Spleen (tissue), 7 donors: ENCODE results near the gene CAMTA1.

Experiments used
- CTCF ChIP-seq, 11 experiments: fragments of 200-600 bp in 7 of 11; fragments of 450-650 bp in 4 of 11; sonication (generic) in 4 of 11; IDR thresholded peaks in 8 of 11; conservative IDR thresholded peaks in 3 of 11; 1 replicate in 7 of 11; 2 replicates in 4 of 11; pipeline versions ENCODE4 v1.4.0 to v1.8.0; 2016 to 2021; ENCODE audit warnings: antibody characterized with exemption in 11 of 11, inconsistent platforms in 4 of 11, mild to moderate bottlenecking in 1 of 11
- POLR2A ChIP-seq, 3 donors: fragments of 450-650 bp; IDR thresholded peaks; one replicate each; pipeline ENCODE4 v1.5.1; 2017; ENCODE audit warnings: antibody characterized with exemption in 3 of 3, mild to moderate bottlenecking in 1 of 3
- POLR2AphosphoS5 ChIP-seq, 3 donors: sonication (generic); formaldehyde crosslinking; IDR thresholded peaks; one replicate each; pipeline ENCODE4 v1.5.1; 2017; ENCODE audit warnings: antibody characterized with exemption in 3 of 3
- donor health status: DM: no; HTN: no; CAD: no; lungs with moderate emphysema.
- donor health status: DM: no; HTN: no; CAD: no.
- donor health status: DM: no; HTN: no; CAD: no.

GRCh38 chr1:7010534-7011200 lies 225.4 kb downstream of the CAMTA1 start:
- no peak for TF ChIP-seq CTCF (IDR thresholded peaks at IDR 0.05 in 8 of 11, conservative IDR thresholded peaks at IDR 0.05 in 3 of 11)
- TF ChIP-seq POLR2A (IDR thresholded peaks at IDR 0.05), result no peak
- TF ChIP-seq POLR2AphosphoS5 (IDR thresholded peaks at IDR 0.05), result no peak
